GM18951 (cell line): Measurements from ENCODE around the gene CADM1.

Experiments
- POLR2A ChIP-seq: IDR thresholded peaks from 4 replicates; pipeline ENCODE4 v1.6.1; 2011; ENCODE audit warnings: mild to moderate bottlenecking; ENCODE audit not compliant: insufficient read length, insufficient read depth; ENCODE audit errors: extremely low read depth
- in situ Hi-C: fragments of 300-500 bp; cut with MboI; formaldehyde crosslinking; loops from one replicate; pipeline ENCODE4 v1.12.0; 2022; ENCODE audit warnings: low sequenced_read_pairs, mixed read lengths, inconsistent platforms; ENCODE audit not compliant: unreplicated experiment

Gene CADM1

GRCh38 chr11:115134926-115135325 lies 369.3 kb downstream of the CADM1 start:
- TF ChIP-seq POLR2A: no peak
- in situ Hi-C loops: no loop called here

GRCh38 chr11:115133475-115134209 lies 370.6 kb downstream of the CADM1 start:
- no peak for TF ChIP-seq POLR2A
- in situ Hi-C loops: no loop called here

DNA sequence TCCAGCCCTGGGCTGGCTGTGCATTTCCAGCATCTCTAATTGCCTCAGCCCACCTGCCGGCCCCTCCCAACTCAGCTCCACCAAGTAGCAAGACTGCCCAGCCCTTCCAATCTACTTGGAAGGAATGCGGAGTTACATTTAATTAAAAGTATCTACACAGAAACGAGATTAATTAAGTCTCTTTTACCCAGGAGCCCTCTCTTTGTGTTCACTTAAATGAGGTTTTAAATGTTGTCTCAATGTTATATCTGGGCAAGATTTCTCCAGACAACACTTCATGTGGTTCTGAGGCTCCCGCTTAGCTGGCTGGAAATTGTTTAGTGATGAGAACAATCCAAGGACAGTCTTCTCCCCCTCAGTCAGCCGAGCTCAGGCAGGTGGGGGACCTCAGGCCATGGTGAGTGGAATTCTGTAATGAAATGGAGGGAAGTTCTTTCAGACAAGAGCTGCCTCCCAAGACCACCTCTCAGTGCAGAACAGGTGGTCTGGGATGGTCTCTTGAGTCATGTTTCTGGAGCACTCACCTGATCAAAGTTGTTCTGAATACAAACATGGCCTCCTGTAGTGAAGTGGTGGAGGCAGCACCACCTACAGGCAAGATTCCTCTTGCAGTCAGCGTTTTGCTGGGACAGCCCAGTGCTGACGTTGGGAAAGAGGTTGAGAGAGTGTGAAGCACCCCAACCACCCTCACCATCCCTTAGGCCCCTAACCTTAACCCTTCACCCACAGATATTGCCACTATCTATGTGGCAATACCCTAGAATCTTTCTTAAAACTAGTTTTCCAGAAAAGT lies 371.6 kb downstream of the CADM1 start:
- in situ Hi-C loops: no loop called here
- TF ChIP-seq POLR2A: no peak

DNA sequence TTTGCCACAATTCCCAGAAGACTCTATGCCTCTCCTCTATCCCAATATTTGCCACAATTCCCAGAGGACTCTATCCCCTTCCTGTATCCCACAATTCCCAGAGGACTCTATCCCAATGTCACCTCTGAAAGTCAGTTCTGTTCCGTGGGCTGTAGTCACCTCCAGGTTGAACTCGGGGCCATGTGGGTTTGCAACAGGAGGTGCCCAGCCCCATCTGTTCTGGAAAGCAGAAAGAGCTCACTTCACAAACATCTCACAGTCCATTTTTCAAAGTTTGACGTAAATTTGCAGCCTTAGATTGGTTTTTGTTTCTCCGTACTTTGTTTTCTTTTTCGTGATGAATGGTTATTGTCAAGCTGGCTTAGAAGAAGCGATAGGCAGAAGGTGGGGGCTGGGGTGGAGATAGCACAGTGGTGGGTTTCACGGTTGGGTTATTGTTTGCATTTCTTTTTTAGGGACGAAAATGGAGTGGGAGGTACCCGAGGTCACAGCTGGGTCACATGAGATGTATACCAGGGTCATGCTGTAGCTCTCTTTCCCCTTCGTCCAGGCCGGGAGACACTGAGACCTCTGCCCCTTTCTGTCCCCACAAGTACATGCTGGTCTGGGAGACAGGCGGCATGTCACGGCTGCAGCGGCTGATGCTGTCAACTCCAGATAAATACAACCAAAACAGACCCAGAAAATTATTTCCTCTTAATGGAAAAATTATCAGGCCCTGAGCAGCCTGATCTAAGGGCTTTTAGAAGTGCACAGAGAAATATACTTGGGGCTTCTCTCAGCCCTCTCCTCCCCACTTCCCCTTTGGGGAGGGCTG lies 374.5 kb downstream of the CADM1 start:
- TF ChIP-seq POLR2A: no peak
- in situ Hi-C loops: no loop called here

GRCh38 chr11:115128226-115128625 lies 376.0 kb downstream of the CADM1 start:
- no peak for TF ChIP-seq POLR2A
- in situ Hi-C loops: no loop called here

DNA sequence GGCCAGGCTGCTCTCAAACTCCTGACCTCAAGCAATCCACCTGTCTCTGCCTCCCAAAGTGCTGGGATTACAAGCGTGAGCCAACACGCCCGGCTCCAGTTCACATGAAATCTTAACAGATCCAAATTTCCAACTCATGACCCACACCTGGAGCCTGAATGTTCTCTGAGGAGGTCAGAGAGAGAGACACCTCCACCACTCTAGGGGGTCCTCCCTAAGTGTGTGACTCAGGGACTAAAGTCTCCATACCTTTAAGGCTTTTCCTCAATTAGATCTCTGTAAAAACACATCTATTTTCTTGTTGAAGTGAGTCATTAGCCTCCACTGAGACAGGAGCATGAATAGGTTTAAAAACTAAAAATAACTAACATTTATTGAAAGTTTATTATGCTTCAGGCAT lies 376.4 kb downstream of the CADM1 start:
- no peak for TF ChIP-seq POLR2A
- in situ Hi-C loops: no loop called here

- in situ Hi-C loops: no loop called here
- TF ChIP-seq POLR2A: no peak
Measured at GRCh38 chr11:115126515-115127208, 377.6 kb downstream of the CADM1 start.

- no peak for TF ChIP-seq POLR2A
- in situ Hi-C loops: no loop called here
Measured at GRCh38 chr11:115126092-115126491, 378.1 kb downstream of the CADM1 start.

- in situ Hi-C loops: no loop called here
- TF ChIP-seq POLR2A: no peak
Measured at GRCh38 chr11:115124786-115125185, 379.4 kb downstream of the CADM1 start.

- no peak for TF ChIP-seq POLR2A
Measured at GRCh38 chr11:115123641-115124040, 380.6 kb downstream of the CADM1 start.

DNA sequence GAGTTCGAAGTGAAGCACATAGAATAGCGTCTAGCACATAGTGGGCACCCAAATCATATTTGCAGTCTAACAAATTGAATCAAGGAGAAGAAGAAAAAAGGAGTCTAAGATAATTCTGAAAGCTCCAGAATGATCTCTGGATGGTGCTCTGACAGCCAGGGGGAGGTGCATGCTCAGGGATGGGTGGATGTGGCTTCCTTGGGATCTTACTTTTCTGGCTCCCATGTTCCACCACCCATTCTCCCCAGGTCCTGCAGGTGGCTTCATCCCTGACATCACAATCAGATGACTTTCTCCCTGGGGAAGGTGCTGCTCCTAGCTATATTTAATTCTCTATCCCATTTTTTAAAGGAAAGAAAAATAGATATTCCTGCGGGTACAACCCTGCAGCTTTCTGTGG lies 381.9 kb downstream of the CADM1 start:
- in situ Hi-C loops: no loop called here
- no peak for TF ChIP-seq POLR2A

More at GRCh38 chr11:115123641-115124040, 380.6 kb downstream of the CADM1 start:
- in situ Hi-C loops: no loop called here
